Hematopoietic multipotent progenitor cell treated with erythropoietin and hydrocortisone succinate and interleukin-3 and kit ligand, for 6 days (in vitro differentiated cells): ENCODE data around the gene BLMH.
"Not testable (repeated sequence)": the region's sequence is repeated elsewhere in the genome, so short reads cannot be mapped to it uniquely, and the experiment has no call there.

Source experiments
- DNase-seq: peaks from one replicate; pipeline ENCODE4 v3.0.0-alpha.2; 2015

The BLMH gene

DNA sequence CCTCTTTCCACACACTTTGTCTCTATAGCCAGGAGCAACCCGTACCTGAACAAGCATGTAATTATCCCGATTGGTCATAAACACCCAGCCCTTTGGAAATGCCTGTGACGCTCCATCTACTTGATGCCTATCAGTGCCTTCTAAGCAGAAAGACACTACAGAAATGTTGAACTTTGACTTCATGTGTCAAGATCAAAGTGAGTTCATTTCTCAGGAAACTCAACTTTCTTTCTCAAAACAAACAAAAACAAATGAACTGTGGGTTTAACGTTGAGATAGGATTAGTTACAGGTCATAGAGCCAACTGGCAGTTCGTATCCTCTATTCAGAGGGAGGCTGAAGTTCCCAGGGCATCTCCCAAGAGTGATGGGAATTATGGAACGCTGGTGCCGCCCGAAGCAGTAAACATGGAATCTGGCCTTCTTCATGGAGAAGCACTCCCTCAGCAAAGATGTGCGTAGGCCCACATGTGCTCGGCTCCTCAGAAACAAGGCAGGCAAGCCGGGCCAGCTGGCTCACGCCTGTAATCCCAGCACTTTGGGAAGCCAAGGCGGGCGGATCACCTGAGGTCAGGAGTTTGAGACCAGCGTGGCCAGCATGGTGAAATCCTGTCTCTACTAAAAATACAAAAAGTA, 65.7 kb downstream of the BLMH start:
- DNase-seq = no peak

GRCh38 chr17:30225112-30225511, 66.6 kb downstream of the BLMH start:
- DNase-seq = no peak

- DNase-seq = no peak
Measured at GRCh38 chr17:30224419-30224960, 67.3 kb downstream of the BLMH start.

DNA sequence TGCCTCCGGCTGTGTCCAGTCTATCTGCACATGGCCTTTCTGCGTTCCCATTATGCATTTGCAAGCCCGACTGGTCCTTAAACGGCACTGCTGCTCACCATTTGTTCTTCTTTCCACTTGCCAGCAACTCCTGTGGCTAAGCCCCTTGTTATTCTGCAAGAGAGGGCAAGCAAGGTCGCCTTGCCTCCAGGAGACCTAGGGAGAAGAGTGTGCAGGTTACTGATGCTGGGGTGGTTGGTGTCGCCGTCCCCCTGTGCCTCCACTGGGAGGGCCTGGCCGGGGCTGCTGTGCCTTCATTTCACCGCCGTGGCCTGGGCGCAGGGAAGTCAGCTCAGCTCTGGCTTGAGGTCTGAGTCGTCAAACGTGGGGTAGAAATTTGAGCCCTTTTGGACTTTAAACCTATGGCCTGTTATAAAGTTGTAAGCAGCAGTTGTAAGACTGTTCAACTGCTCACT, 69.0 kb downstream of the BLMH start:
- DNase-seq = no peak

GRCh38 chr17:30222251-30222650, 69.5 kb downstream of the BLMH start:
- no peak for DNase-seq

- no peak for DNase-seq
Measured at GRCh38 chr17:30221346-30221745, 70.4 kb downstream of the BLMH start.

DNA sequence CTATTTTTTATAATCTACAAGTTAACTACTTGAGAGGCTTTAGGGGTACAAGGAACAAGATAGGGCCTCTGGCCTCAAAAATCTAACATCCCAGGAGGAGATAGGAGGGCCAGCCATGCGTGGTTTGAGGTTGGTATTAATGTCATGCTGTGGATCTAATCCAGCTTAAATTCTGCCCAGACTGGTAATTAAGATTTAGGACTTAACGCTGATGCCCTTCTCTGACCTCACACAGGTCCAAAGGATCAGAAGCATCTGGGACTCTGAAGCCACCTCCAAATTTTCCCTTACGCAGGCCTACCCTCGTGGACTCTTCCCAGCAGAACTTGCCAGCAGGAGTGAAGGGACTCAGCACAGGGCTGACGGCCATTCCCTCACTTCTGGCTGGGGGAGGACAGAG, 71.3 kb downstream of the BLMH start:
- DNase-seq = no peak

DNA sequence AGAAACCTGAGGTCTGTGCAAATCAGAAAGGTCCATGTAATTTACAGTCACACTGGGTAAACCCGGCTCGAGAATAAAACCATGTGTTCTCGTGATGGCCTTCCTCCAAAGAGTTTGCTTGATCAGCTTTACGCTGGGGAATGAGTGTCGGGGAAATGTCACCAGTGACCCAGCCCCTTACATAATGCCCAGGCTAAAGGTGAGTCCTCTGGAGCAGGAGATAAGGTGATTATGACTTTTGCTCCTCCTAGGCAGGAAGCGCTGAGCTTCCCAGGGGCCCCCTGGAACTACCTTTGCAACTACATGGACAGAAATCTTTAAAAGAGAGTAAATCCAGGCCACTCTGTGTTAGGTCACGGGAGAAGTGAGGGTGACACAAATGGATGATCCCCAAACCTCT, 71.9 kb downstream of the BLMH start:
- no peak for DNase-seq

- DNase-seq = no peak
Measured at GRCh38 chr17:30219315-30219714, 72.4 kb downstream of the BLMH start.

DNA sequence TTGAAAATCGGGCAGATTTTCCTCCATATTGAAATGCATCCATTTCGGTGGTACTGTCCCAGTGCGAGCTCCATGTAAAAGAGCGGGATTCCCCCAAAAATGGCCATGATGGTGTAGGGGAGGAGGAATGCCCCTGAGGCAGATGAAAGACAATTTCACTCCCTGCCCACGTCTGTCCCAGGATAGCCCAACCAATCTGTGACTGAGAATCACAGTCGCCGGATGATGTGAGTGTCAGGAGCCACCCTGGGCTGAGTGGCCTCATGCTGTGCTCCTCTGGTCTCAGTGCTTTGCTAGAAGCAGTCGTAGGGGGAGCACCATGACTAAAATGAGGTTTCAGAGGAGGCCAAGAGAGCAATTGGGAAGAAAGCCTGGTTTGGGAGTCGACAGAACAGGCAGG, 72.9 kb downstream of the BLMH start:
- no peak for DNase-seq

DNA sequence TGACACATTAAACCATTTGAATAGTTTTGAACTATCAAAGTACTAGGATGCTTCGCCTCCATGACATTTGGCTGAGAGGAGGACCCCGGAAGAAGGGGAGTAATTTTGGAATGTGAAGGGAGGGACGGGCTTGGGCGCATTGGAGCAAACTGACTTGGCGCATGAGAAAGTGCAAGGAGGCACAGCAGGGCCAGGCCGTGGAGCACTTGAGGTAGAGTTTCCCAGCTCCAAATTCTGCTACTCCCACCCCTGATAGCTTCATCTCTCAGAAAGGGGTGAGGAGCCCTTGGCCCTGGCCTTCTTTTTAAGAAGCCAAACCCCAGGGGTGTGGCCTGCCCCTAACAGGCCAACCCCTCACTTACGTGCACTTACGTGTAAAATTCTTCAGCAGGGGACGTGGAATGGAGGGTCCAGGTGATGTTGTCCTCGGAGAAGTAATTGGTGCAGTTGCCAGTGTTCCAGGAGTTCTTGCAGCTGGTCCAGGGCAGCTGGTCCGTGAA, 73.9 kb downstream of the BLMH start:
- DNase-seq = no peak

GRCh38 chr17:30217054-30217453, 74.7 kb downstream of the BLMH start:
- DNase-seq = no peak

GRCh38 chr17:30212750-30213149, 79.0 kb downstream of the BLMH start:
- DNase-seq = no peak

DNA sequence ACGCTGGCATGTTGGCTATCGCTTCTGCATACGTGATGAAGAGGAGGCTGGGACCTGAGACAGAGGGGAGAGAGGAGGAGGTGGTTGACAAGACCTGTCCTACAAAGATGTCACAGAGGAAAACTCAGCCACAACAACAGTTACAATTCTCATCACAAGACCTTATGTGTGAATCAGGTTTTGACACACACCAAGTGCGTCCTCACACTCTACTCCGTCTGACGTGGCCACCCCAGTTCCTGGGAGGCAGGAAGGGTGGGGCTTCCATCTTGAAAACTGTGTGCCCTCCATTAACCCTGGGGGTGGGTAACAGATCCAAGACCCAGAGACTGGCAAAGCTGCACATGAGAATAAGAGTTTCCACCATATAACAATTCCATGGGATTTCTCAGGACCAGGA, 80.4 kb downstream of the BLMH start:
- DNase-seq = no peak

DNA sequence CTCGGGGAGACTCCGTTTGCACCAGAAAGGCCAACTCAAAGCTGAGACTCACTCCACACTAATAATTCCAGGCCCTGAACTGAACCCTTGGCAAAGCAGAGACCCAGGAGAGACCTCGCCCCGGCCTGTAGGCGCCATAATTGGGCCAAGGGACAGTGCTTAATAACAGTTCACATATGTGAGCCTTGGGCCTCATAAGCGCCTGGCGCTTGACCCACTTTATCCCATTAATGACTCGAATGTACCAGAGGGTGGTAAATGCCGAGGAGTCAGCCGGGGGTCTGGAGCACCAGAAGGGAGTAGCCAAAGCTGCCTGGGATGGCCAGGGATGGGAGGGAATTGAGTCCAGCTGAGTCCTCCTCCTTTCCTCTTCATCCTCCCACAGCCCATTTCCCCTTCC, 80.8 kb downstream of the BLMH start:
- no peak for DNase-seq

- DNase-seq = no peak
Measured at GRCh38 chr17:30210366-30210765, 81.4 kb downstream of the BLMH start.

DNA sequence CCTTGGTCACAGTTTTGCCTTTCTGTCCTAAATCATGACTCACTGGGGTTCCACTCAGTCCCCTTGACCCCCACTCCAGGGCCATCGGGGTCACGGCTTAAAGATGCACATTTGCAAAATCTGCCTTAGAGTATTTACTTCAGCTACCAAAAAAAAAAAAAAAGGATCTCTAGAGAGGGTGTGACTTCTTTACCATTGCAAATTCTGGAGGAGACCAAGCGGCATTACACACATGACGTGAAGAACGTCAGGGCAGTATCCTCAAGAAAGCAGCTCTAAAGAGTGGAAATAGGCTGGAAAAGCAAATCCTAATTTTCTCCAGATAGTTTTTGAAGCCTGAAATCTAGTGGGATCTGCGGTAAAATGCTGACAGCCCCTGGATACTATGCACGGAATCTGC, 81.8 kb downstream of the BLMH start:
- DNase-seq = no peak

- no peak for DNase-seq
Measured at GRCh38 chr17:30208214-30208613, 83.5 kb downstream of the BLMH start.

DNA sequence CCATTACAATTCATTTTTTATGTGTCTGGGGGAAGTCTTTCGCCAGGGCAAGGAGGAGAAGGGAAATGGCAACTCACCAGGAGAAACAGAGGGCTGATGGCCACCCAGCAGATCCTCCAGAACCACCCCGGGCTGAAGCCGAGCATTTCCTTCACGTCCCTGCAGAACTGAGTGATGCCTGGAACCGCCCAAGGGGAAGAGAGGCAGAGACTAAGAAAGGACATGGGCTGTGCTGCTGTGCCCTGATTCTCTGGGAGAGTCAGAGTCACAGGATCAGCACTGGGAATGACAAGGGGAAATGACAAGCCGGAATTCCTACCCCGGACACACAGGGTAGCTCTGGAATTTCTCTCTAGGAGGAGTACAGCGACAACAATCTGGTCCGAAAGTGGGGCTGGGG, 84.1 kb downstream of the BLMH start:
- no peak for DNase-seq

GRCh38 chr17:30203471-30203981, 88.2 kb downstream of the BLMH start:
- no peak for DNase-seq

DNA sequence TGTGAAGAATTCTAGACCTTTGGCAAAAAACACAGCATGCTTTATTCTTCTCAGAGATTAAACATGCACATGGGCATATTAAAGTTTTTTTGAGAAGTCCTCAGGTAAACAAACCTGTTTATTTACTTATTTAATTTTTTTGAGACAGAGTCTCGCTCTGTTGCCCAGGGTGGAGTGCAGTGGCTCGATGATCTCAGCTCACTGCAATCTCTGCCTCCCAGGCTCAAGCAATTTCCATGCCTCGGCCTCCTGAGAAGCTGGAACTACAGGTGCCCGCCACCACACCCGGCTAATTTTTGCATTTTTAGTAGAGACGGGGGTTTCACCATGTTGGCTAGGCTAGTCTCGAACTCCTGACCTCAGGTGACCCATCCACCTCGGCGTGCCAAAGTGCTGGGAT, 91.1 kb downstream of the BLMH start:
- not testable (repeated sequence) for DNase-seq

- peak; percentile 66 for DNase-seq
Measured at GRCh38 chr17:30200106-30200505, 91.6 kb downstream of the BLMH start.

DNA sequence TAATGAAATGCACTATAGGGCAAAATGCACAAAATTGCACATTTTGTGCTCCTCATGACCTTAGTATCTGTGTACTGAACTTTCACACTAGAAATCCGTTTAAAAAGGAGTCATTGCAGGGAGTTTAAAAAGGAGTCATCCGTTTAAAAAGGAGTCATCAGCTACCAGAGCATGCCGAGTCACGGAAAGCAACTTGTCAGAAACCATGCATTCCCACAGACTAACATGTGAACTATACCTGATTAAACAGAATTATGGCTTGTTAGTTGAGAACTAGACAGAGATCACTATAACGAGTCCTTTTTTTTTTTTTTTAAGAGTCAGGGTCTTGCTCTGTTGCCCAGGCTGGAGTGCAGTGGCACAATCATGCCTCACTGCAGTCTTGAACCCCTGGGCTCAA, 92.1 kb downstream of the BLMH start:
- DNase-seq = no peak
